Peyer's patch (tissue), 4 donors: ENCODE data around the gene CARD10. TPM values are rescaled to one million over a fixed set of nuclear protein-coding genes. Genes with fewer than 3 reads are reported as not detected.

Experiments used
- DNase-seq, 3 donors: peaks; one replicate each; pipeline ENCODE4 v3.0.0-alpha.2; 2017 to 2019
- H3K27ac ChIP-seq, 4 donors: fragments of 200-600 bp; sonication (generic); one replicate each; pipeline ENCODE4 v1.5.1; 2016 to 2019
- H3K27me3 ChIP-seq, 2 donors: fragments of 200-600 bp; sonication (generic); one replicate each; pipeline ENCODE4 v1.5.1; 2019
- H3K36me3 ChIP-seq, 3 donors: fragments of 200-600 bp; sonication (generic); one replicate each; pipeline ENCODE4 v1.5.1; 2016 to 2019
- H3K4me1 ChIP-seq, 4 donors: fragments of 200-600 bp; sonication (generic); one replicate each; pipeline ENCODE4 v1.5.1; 2016 to 2019
- H3K4me3 ChIP-seq, 4 donors: fragments of 200-600 bp; sonication (generic); 1 replicate in 3 of 4; 2 replicates in 1 of 4; pipeline ENCODE4 v1.5.1; 2016 to 2019; ENCODE audit warnings: mild to moderate bottlenecking in 1 of 4
- H3K9me3 ChIP-seq, 4 donors: fragments of 200-600 bp; sonication (generic); one replicate each; pipeline ENCODE4 v1.5.1; 2016 to 2019; ENCODE audit warnings: mild to moderate bottlenecking in 1 of 4
- POLR2A ChIP-seq, 2 donors: fragments of 450-650 bp; IDR thresholded peaks; one replicate each; pipeline ENCODE4 v1.5.1; 2017; ENCODE audit warnings: antibody characterized with exemption in 2 of 2, mild to moderate bottlenecking in 2 of 2, moderate library complexity in 2 of 2
- total RNA-seq, 4 donors: library from RNA; depleted of rRNA; stranded (reverse); fragments of >200 nt; gene quantifications; one replicate each; pipeline ENCODE4 v1.1.0, GENCODE V29; 2016
- TF ChIP-seq, protein P1 (sequence below), 6 experiments: fragments of 450-650 bp in 4 of 6; fragments of 200-600 bp in 2 of 6; sonication (generic) in 1 of 6; IDR thresholded peaks; one replicate each; pipeline ENCODE4 v1.5.1; 2017 to 2019; ENCODE audit warnings: antibody characterized with exemption in 6 of 6, mild to moderate bottlenecking in 3 of 6, moderate library complexity in 1 of 6

Gene CARD10
- total RNA-seq, 4 donors from 2014 or later = 74.3 to 142 (median 123) TPM

DNA sequence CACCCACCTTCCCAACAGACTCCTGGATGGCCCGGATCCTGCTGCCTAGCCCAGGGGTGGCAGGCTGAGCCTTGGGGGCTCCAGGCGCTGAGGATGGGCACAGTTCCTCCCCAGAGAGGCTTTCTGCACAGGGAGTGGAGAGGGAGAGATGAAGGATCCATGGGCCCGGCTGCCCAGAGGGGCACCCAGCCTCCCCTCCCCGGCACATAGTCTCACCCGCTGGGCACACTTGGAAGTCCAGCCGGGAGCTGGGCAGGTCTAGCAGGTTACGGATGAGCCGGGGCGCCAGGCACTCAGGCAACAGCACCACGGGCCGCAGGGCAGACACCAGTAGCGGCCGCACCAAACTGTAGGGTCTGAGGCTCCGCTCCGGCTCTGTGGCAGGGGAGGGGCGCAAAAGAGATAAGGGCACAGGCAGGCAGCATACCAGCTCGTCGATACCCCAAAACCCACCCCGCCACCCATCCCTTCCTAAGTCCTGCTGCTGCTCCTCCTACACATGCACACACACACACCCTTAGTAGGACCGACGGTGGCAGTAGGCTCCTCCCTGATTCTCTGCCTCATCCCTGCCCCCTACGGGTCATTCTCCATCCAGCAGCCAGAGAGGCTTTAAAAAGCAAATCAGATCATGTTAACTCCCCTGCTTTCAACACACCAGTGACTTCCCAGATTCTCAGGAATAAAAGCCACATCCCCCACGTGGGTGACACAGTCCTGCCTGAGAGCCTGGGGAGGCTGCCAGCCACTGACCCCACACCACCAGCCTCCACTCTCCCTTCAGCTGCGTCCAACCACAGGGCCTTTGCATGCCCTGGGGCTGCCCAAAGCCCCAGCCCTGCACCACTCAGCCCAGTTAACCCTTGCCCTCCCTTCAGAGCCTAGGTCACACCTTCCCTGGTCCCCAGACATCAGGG lies 26.5 kb downstream of the CARD10 start:
- DNase-seq = peak in 2 of 3 donors; percentile 40 to 73
- no peaks in the 10 kb centered on the region for H3K9me3 ChIP-seq
- H3K36me3 ChIP-seq = peaks cover 0 to 71% (median 0%) of the 10 kb centered on the region in 3 donors
- TF ChIP-seq, protein P1, sequence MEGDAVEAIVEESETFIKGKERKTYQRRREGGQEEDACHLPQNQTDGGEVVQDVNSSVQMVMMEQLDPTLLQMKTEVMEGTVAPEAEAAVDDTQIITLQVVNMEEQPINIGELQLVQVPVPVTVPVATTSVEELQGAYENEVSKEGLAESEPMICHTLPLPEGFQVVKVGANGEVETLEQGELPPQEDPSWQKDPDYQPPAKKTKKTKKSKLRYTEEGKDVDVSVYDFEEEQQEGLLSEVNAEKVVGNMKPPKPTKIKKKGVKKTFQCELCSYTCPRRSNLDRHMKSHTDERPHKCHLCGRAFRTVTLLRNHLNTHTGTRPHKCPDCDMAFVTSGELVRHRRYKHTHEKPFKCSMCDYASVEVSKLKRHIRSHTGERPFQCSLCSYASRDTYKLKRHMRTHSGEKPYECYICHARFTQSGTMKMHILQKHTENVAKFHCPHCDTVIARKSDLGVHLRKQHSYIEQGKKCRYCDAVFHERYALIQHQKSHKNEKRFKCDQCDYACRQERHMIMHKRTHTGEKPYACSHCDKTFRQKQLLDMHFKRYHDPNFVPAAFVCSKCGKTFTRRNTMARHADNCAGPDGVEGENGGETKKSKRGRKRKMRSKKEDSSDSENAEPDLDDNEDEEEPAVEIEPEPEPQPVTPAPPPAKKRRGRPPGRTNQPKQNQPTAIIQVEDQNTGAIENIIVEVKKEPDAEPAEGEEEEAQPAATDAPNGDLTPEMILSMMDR (IDR thresholded peaks at IDR 0.05) = peak in 3 of 6 experiments; percentile 30 to 46 (median 34)
- TF ChIP-seq POLR2A (IDR thresholded peaks at IDR 0.05) = no peak
- H3K27ac ChIP-seq = peak overlapping the region in 1 of 4 donors; percentile 9
- no peak overlapping the region for H3K4me3 ChIP-seq
- no peaks in the 10 kb centered on the region for H3K27me3 ChIP-seq
- peaks cover 0 to 4% (median 0%) of the 10 kb centered on the region in 4 donors for H3K4me1 ChIP-seq

DNA sequence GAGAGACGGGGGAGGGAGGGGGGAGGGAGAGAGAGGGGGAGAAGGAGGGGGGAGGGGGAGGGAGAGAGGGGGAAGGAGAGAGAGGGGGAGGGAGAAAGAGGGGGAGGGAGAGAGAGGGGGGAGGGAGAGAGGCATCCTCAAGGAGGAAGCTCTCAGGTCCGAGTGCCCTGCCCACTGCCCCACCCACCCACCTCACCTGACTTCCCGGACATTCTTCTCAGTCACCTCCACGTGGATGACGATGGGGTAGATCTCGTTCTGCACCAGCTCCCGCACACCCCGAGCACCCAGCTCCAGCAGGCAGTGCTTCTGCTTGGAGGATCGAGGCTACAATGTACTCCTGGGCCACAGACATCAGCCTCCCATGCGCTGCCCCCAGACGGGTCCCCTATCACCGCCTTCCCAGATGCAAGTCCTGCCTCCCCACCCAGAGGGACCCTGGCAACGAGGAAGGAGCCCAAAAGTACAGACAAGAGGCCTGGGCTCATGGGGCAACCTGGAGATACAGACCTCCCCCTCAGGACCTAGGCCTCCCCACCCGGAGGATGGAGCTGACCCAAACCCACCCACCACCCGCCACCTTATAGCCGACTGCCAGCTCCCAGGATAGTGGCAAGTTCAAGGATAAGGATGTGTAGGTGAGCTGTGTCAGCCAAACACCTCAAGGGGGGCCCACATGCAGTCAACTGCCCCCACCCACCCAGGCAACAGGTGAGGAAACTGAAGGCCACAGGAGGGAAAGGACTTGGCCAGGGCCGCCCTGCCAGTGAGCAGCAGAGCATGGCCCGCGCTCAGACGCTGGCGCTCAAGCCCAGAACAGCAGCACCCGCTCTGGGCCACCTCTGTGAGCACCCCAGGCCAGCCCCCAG lies 27.4 kb downstream of the CARD10 start:
- no peaks in the 10 kb centered on the region for H3K27me3 ChIP-seq
- TF ChIP-seq POLR2A (IDR thresholded peaks at IDR 0.05) = no peak
- TF ChIP-seq, protein P1 (IDR thresholded peaks at IDR 0.05) = no peak
- H3K9me3 ChIP-seq = no peaks in the 10 kb centered on the region
- H3K4me1 ChIP-seq = peaks cover 0 to 12% (median 2%) of the 10 kb centered on the region in 4 donors
- no peak overlapping the region for H3K27ac ChIP-seq
- H3K4me3 ChIP-seq = no peak overlapping the region
- peaks cover 0 to 62% (median 0%) of the 10 kb centered on the region in 3 donors for H3K36me3 ChIP-seq
- DNase-seq = no peak

DNA sequence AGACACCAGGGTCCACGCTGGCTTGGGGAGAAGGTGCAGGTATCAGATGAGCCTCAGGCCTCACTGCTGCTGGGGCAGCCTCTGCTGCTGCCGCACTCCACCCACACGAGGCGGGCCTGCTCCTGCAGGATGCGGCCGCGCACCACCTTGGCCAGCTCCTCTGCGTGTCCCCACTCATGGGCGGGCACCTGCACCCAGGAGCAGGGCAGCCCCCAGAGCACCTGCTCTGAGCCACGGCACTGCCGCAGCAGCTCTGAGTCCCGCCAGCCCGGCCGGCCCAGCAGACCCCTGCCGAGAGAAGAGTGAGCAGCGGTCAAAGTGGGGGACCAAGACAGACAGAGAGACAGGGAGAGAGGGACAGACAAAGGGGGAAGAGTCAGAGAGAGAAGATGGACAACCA lies 28.1 kb downstream of the CARD10 start:
- TF ChIP-seq, protein P1 (IDR thresholded peaks at IDR 0.05) = no peak
- no peak for TF ChIP-seq POLR2A (IDR thresholded peaks at IDR 0.05)
- Histone ChIP-seq H3K36me3 (peaks cover 0 to 55% (median 0%) of the 10 kb centered on the region in 3 donors), H3K9me3 (no peaks in the 10 kb centered on the region), H3K4me3 (no peak overlapping the region), H3K27me3 (no peaks in the 10 kb centered on the region), H3K4me1 (peaks cover 0 to 19% (median 4%) of the 10 kb centered on the region in 4 donors), H3K27ac (no peak overlapping the region)
- DNase-seq = no peak

DNA sequence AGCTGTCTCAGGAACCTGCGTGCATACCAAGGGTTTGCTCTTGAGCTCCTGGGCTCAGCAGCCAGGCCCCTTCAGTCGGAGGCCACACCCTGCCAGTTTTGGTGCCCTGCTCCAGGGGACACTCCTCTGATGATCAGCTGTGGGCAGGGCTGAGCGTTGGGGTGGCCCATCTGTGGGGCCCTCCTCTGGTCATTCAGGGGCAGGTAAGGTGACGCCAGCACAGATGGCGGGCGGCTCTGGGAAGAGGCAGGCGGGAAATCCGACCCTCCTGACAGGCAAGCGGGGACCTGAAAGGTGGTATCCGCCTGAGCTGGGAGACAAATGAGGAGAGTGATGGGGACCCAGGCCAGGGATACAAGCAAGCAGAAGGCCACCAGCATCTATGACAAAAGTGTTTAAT lies 29.2 kb downstream of the CARD10 start:
- TF ChIP-seq POLR2A (IDR thresholded peaks at IDR 0.05) = no peak
- TF ChIP-seq, protein P1 (IDR thresholded peaks at IDR 0.05) = no peak
- H3K4me1 ChIP-seq = peaks cover 0 to 22% (median 4%) of the 10 kb centered on the region in 4 donors
- H3K27me3 ChIP-seq = no peaks in the 10 kb centered on the region
- no peaks in the 10 kb centered on the region for H3K9me3 ChIP-seq
- peaks cover 0 to 44% (median 0%) of the 10 kb centered on the region in 3 donors for H3K36me3 ChIP-seq
- no peak for DNase-seq
- H3K27ac ChIP-seq = no peak overlapping the region
- no peak overlapping the region for H3K4me3 ChIP-seq

DNA sequence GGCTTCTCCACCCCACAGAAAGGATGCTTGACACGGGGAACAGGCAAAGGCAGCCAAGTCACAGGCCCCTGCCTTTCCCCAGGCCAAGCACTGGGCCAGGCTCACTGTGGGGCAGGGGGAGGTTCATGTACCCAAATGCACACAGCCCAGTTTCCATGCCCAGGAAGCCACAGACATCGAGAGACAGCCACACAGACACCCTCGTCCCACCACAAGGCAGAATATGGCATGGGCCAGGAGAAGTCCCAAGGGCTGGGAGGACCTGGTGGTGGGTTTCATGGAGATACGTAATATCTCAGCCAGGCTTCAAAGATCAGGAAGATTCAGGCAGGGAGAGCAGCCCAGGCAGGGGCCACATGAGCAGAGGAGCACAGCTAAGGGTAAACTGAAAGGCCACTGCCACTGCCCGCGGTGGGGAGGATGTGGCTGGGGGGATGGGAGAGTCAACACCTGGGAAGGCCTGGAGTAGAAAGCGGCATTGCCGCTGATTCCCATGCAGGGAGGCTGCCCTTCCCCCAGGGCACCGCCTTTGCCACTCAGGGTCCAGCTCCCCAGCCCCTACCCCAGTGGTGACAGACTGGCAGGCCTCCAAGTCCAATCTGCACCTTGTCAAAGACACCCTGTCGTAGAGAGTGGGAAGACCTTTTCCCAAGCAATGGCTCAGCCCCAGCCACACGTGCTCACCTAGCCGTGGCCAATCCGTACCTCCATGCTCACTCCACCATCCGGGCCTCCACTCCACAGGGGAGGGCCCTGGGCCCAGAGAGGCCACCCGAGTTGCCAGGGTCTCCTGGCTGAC lies 30.7 kb downstream of the CARD10 start:
- Histone ChIP-seq H3K4me1 (peaks cover 0 to 30% (median 6%) of the 10 kb centered on the region in 4 donors), H3K9me3 (no peaks in the 10 kb centered on the region), H3K36me3 (peaks cover 0 to 32% (median 0%) of the 10 kb centered on the region in 3 donors), H3K27ac (no peak overlapping the region), H3K4me3 (no peak overlapping the region), H3K27me3 (no peaks in the 10 kb centered on the region)
- no peak for DNase-seq
- TF ChIP-seq POLR2A (IDR thresholded peaks at IDR 0.05) = no peak
- TF ChIP-seq, protein P1 (IDR thresholded peaks at IDR 0.05) = no peak
